GM19397 (cell line): ENCODE measurements around the gene RNF38.
"Not testable (repeated sequence)": the region's sequence is repeated elsewhere in the genome, so short reads cannot be mapped to it uniquely, and the experiment has no call there.

Experiments
- ATAC-seq: cut with Tn5 transposase; IDR thresholded peaks from one replicate; pipeline ENCODE4 v1.9.1; 2021; ENCODE audit warnings: mild to moderate bottlenecking, moderate library complexity; ENCODE audit not compliant: unreplicated experiment

Gene RNF38

DNA sequence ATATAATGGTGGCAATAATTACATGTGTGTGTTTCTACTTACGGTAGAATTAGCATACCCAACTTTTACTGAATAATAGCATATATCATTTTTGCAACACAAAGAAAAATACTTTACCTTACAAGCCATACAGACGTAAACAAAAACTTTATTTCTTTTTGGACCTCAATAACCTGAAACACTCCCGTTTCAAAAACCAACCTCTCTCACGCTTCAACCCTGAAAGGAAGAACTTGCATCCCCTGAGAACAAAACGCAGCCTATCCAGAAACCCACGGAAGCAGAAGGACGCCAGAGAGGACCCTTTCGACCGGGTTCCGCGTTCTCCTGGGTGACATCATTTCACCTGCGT, at the start of gene RNF38:
TSS of gene RNF38 (minus strand) at position 290 of the 352 bp plus-strand sequence. CDS start at position 129, 161 bp downstream.
- ATAC-seq = no peak

DNA sequence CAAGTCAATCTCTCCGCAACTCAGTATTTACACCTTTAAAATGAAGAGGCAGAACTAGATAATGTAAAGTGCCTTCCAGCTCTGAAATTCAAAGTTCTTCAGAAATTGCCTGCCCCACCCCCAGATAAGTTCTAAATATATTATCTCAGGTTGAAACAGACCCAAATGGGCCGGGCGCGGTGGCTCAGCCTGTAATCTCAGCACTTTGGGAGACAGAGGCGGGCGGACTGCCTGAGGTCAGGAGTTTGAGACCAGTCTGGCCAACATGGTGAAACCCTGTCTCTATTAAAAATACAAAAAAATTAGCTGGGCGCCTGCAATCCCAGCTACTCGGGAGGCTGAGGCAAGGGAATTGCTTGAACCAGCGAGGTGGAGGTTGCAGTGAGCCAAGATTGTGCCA, 48.5 kb upstream of the RNF38 start:
- not testable (repeated sequence) for ATAC-seq

DNA sequence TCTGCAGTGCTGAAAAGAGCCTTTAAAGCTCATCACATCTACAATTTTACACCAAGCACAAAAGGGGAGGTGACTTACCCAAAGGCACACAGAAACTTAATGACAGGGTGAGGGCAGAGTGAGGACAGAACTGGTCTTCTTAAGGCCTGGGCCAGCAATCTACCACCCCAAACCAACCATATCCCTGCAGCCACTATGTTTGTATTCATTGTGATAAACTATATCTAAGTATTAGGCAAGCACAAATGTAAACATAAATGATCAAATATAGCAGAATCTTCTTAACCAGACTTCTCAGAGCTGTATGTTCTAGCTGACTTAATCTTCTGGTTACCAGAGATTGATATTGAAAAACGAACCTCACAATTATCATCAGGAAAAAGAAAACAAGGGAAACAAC, 47.9 kb upstream of the RNF38 start:
- ATAC-seq = no peak

DNA sequence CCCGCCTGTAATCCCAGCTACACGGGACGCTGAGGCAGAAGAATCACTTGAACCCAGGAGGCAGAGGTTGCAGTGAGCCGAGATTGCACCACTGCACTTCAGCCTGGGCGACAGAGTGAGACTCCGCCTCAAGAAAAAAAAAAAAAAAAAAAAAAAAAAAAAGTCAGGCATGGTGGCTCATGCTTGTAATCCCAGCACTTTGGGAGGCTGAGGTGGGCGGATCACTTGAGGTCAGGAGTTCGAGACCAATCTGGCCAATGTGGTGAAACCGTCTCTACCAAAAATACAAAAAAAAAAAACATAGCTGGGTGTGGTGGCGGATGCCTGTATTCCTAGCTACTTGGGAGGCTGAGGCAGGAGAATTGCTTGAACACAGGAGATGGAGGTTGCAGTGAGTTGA, 46.6 kb upstream of the RNF38 start:
- not testable (repeated sequence) for ATAC-seq

DNA sequence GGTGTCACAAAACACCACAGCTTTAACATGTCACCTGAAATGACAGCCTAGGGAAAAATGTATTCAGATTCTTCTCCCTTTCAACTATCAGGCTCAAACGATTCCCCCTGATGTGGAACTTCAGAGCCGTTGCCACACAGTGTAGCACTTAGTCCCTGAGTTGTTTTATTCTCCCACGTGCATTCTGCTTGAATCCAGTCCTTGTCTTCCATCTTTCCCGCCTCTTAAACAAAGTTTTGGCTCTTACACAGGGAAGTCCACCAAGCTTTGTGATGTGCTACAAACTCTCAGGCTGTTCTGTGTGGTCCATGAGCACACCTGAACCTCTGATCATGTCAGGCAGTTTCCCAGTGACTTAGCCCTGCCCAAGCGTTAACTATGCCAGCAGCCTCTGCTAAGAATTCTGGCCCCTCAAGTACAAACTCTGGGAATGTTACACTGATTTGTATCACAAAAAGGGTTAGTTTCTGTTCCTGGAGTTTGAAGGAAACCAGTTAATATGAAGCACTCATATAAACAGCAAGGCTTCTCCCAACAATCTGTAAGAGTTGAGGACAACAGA, 45.8 kb upstream of the RNF38 start:
- no peak for ATAC-seq

DNA sequence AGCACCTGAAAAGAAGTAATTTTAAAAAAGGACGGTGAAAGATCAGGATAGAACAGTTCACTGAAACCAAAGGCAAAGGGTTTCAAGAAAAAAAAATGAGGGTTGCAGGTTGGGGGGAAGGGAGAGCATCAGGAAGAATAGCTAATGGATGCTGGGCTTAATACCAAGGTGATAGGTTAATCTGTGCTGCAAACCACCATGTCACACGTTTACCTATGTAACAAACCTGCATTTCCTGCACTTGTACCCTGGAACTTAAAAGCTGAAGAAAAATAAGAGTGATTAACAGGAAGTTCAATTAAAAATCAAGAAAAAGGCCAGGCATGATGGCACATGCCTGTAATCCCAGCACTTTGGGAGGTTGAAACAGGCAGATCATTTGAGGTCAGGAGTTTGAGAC, 44.1 kb upstream of the RNF38 start:
- ATAC-seq = no peak

DNA sequence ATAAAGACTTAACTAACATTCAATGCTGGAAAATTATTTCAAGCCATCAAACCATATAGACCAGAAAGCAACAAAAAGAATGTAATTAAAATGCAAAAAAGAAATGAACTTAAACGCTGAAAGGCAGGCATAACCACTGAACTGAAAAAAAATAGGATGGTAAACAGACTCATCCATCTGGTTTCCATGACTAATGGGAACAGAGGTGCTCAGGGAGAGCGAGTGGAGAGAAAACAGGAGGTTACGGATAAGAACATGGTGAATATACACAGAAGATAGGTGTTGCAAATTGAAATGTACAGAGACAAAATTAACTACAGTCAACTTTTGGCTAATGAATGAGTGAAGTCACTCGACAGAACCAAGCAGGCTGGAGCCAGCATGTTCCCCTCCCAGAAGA, 43.5 kb upstream of the RNF38 start:
- ATAC-seq = no peak

DNA sequence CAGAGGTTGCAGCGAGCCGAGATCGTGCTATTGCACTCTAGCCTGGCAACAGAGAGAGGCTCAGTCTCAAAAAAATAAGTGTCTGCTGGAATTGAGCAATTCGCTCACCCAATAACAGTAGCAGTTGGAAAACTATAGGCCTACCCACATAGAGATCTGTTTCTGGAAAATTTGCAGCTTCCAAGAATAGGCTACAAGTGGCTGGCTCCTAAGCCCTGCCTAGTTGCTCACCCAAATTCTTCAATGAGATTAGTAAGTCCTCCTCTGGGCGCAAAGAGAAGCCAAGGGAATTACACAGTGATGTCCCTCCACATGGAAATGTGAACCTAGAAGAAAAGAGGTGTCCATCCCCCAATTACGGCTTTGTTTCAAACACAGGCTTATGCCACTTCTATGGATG, 42.6 kb upstream of the RNF38 start:
- ATAC-seq = no peak

DNA sequence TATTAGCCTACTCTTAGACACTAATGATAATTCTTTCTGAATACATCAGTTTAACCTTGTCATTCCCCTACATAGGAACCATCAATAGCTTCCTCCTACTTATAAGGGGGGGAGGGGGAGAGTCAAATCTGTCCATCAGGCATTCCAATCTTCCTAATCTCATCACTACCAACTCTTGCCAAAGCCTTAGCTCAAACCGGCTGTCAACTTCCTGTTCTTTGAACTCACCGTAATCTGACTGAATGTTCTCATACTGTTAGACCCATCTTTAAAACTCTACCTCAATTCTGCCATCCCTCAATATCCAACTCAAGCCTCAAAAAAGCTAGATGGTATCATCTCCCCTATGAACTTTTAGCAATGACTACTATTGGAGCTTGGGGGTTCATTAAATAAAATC, 41.9 kb upstream of the RNF38 start:
- no peak for ATAC-seq

DNA sequence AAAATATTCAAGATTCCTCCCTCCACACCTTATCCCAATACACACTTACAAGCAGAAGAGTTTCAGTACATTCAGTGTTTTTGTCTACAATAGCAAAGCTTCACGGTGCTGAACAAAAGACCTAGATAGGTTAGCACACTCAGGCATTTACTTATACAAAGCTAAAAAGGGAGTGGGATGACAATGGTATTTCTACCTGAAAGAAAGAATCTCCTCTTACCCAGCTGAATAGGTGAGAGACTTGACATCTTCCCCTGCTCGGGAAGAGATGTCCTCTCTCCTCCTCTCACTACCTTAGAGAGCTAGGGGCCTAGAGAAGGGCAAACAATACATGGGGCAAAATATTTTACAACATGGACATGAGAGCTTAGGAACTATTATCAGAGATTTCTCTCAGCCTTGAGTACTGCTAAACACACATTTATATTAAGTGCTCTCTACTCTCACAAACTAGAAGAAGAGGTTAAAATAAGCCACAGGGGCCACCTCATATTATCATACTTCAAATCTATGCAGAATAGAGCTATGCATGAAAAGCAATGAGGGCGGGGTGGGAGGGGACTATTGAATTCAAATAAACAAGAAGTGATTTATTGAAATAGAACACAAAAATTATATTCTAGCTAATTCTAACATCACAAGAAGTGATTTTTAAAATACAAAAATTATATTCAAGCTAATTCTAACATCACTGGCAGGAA, 38.6 kb upstream of the RNF38 start:
- ATAC-seq = no peak

DNA sequence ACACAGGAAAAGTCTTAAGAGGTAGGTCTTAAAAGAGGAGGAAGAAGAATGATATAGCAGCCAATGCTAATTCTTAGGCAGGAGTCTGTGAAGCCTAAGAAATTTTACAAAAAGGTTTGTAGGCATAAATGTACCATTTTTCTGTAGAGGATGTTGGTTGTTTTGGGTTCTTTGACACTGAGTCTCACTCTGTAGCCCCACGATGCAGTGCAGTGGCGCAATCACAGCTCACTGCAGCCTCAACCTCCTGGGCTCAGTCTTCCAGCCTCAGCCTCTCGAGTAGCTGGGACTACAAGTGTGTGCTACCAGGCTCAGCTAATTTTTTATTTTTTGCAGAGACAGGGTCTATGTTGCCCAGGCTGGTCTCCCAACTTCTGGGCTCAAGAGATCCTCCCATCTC, 37.7 kb upstream of the RNF38 start:
- ATAC-seq = no peak

DNA sequence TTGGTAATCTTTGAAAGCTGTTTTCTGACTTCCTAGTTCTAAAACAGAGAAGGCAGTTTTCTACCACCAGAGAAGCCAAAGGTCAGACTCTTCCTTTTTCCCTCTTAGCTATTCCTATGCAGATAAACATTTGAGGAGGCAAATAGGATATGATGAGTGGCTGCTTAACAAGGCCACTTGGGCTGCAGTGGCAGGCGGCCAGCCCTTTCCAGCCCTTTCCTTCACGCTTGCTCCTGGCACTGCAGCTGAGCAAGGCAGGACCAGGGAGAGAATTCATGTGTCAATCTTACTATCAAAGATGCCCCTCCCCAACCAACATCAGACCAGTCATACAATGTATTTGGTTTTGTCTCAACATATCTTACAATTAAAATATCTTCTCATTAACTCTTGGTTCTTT, 36.8 kb upstream of the RNF38 start:
- ATAC-seq = no peak

DNA sequence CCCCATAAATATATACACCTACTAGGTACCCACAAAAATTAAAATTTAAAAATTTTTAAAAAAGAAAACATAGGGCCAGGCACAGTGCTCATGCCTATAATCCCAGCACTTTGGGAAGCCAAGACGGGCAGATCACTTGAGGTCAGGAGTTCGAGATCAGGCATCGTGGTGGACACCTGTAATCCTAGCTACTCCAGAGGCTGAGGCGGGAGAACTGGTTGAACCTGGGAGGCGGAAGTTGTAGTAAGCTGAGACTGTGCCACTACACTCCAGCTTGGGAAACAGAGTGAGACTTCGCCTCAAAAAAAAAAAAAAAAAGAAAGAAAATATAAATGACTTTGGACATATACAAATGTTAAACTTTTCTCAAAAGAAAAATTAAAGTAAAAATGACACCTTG, 33.3 kb upstream of the RNF38 start:
- ATAC-seq = no peak

DNA sequence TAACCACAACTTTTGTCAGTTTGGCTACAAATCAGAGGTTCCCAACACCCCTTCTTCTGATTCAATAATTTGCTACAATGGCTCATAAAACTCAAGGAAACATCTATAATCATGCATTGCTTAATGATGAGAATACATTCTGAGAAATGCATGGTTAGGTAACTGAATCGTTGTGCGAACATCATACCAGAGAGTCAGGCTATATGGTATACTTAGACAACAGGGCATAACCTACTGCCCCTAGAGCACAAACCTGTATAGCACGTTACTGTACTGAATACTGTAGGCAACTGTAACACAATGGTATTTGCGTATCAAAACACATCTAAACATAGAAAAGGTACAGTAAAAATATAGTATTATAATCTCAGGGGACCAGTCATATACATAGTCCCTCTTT, 31.0 kb upstream of the RNF38 start:
- no peak for ATAC-seq

DNA sequence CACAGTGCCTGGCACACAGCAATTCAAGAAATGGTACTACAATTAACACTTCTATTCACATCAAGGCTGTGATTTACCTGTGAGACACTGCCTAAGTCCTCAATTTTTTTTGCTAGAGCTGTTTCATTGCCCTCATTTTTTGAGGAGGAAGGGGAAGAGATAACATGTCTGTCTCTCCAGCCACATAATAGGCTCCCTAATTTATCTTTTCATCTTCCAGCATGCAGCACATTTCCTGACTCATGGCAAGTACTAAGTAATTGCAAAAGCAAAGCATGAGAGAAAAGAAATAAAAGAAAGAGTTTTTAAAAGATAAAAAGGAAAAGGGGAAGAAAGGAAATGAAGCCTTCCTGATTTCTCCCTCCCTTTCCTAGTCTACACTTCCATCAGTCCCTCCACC, 26.9 kb upstream of the RNF38 start:
- ATAC-seq = no peak

DNA sequence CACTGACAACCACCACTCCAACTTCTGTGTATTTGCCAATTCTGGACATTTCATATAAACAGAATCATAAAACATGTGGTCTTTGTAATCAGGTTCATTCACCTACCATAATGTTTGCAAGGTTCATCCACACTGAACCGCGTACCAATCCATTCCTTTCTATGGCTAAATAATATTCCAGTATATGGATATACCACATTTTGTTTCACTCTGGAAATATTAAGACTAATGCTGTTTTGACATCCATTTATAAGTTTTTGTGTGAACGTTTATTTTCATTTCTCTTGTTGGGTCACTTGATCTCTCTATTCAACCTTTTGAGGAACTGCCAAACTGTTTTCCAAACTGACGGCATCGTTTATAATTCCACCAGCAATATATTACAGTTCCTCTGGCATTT, 26.3 kb upstream of the RNF38 start:
- ATAC-seq = no peak

DNA sequence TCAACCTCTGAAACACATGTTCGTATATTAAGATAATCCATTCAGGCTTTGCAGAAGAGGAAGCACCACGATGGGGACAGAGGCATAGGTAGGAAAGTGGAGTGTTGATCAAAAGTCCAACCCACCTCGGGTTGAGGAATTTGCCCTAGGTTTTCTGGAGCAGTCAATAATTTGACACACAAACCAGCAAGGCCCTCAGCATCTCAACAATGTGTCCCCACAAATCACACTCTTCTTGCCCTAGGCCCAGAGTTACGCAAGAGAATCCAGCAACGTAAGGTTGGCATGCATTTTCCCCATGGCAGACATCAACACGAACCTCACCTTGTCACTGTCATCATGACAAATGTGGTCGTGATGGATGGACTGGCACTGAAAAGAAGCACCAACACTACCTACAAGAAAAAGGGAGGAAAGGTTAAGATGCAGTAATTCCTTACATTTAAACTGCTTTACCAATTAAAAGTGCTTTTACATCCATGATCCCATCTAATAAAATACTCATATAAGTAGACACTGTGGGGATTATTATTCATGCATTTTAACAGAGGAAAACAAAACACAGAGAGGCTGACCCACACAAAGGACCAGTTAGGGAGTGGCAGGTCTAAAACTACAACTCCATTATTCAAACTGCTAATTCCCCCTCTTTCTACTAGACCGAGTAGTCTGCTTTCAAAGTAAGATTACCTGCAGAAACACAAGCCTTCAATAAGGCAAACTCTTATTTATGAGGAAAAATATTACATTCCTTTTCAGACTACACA, 24.4 kb upstream of the RNF38 start:
- no peak for ATAC-seq

DNA sequence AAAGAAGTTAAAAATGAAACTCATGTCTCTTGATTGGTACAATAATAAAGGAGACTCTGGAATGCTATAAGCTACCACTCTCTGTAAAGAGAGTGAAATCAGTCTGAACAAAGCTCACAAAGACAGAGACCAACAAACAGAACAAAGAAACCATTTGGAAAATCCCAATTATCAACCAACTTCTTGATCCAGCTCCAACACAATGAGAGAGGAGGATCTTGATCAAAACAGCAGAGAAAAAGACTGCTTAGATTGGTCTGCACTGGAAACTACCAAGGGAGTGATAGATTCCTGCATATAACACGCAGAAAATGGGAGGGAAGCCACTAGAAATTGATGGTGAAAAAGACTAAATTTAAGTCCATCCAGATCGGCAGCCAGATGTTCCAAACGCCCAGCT, 23.1 kb upstream of the RNF38 start:
- no peak for ATAC-seq

DNA sequence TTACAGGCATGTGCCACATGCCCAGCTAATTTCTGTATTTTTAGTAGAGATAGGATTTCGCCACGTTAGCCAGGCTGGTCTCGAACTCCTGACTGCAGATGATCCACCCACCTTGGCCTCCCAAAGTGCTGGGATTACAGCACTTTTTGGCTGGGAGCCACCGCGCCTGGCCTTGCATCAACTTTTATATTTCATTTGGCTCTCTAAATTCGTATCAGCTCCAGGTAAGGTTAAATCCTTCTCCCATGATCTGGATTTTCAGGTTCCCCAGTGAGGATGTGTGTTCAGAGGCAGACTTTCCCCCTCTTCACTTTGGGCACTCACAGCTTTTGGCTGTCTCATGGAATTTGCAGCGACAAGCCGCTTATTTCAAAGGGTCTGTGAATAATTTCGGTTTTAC, 16.8 kb upstream of the RNF38 start:
- no peak for ATAC-seq

DNA sequence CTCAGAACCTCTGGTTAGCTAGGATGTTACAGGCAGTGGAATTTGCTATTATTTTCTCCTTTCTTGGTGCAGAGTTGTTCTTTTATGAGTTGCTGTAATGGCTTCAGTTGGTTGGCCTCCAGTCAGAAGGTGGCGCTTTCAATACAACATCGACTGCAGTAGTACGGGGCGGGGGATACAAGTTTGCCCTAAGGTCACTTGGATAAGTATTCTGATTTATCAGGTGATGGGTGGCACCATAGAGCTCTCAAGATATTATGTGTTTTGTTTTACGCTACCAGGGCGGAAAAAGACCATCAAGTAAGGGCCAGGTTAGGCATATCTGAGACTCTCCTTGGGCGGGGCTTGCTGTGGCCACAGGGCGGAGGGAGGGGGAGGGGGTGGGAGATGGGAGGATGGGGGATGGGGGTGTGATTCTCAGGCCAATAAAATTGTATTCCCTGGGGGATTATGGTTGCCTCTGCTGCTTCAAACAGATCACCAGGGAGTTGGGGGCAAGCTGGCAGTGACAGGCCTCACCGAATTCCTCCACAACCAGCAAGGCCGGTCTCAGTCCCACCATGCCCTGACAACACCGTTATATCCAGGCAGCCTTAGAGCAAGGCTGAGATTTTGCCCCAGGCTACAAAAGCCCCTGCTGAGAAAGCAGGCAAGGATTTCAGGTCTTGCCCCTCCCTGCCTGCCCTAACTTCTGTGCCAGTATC, 15.9 kb upstream of the RNF38 start:
- no peak for ATAC-seq

DNA sequence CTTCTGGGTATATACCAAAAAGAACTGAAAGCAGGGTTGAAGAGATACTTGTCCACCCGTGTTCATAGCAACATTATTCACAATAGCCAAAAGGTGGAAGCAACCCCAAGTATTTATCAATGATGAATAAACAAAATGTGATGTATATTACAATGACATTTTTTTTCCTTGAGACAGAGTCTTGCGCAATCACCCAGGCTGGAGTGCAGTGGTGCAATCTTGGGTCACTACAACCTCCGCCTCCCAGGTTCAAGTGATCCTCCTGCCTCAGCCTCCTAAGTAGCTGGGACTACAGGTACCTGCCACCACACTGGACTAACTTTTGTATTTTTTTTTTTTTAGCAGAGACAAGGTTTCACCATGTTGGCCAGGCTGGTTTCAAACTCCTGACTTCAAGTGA, 11.3 kb upstream of the RNF38 start:
- not testable (repeated sequence) for ATAC-seq

DNA sequence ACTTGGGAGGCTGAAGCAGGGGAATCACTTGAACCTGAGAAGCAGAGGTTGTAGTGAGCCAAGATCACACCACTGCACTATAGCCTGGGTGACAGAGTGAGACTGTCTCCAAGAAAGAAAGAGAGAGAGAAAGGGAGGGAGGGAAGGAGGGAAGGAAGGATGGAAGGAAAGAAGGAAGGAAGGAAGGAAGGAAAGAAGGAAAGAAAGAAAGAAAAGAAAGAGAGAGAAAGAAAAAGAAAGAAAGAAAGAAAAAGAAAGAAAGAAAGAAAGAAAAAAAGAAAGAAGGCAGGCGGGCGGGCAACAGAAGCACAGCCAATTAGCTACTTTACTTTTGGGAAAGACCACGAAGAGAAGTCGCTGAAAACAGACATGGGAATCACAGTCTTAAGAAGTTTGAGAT, 9.0 kb upstream of the RNF38 start:
- ATAC-seq = not testable (repeated sequence)
